SK-N-SH (cell line): ENCODE results near the gene EEF1A2. TPM values are rescaled to one million over a fixed set of nuclear protein-coding genes. Genes with fewer than 3 reads are reported as not detected.
A peak's percentile ranks its signal among the peaks of the same experiment; 100 is the strongest.

Experiments used
- CTCF ChIA-PET: fragments of 300-600, 350-600 bp; formaldehyde crosslinking; extraction: SDS; loops from one replicate; lab custom pipeline; 2021; lab: Yijun Ruan, JAX
- POLR2A ChIA-PET: fragments of 350-600 bp; sonication (Branson Sonifier 250); formaldehyde crosslinking; extraction: SDS; loops from one replicate; lab custom pipeline; 2020; ENCODE audit warnings: antibody characterized with exemption, inconsistent platforms; lab: Yijun Ruan, JAX
- DNase-seq: peaks from one replicate; pipeline ENCODE4 v3.0.0; 2012
- H2AFZ ChIP-seq: fragments of 200-600 bp; sonication (generic); 2 replicates; pipeline ENCODE4 v1.8.1; 2016; ENCODE audit warnings: antibody characterized with exemption, mild to moderate bottlenecking, low read depth
- H3F3A ChIP-seq: fragments of 200-600 bp; sonication (generic); replicated peaks from 2 replicates; pipeline ENCODE3; 2016; ENCODE audit warnings: antibody characterized with exemption, mild to moderate bottlenecking; ENCODE audit not compliant: insufficient read depth
- H3K27ac ChIP-seq, 2 experiments: fragments of 200-500 bp in 1 of 2; fragments of 200-600 bp in 1 of 2; sonication (Bioruptor generic) in 1 of 2; sonication (generic), shearing (Covaris generic) in 1 of 2; 2 replicates each; pipeline versions ENCODE4 v1.5.1 to v1.6.1; 2014 to 2016; ENCODE audit warnings: low read depth in 2 of 2, inconsistent platforms in 1 of 2, low read length in 1 of 2, mild to moderate bottlenecking in 1 of 2, mixed read lengths in 1 of 2
- H3K27me3 ChIP-seq: fragments of 200-600 bp; sonication (generic), shearing (Covaris generic); 2 replicates; pipeline ENCODE4 v1.6.1; 2016; ENCODE audit warnings: mixed run types; ENCODE audit not compliant: insufficient read depth
- H3K36me3 ChIP-seq, 2 experiments: fragments of 200-500 bp in 1 of 2; fragments of 200-600 bp in 1 of 2; sonication (Bioruptor generic) in 1 of 2; sonication (generic) in 1 of 2; replicated peaks in 1 of 2; 2 replicates each; pipeline versions ENCODE3 to v1.5.1; 2014 to 2016; ENCODE audit warnings: low read length in 1 of 2, mild to moderate bottlenecking in 1 of 2; ENCODE audit not compliant: insufficient read depth in 2 of 2, control insufficient read depth in 1 of 2
- H3K4me1 ChIP-seq, 2 experiments: fragments of 200-500 bp in 1 of 2; fragments of 200-600 bp in 1 of 2; sonication (Bioruptor generic) in 1 of 2; sonication (generic), shearing (Covaris generic) in 1 of 2; 2 replicates each; pipeline versions ENCODE4 v1.5.1 to v1.6.1; 2014 to 2016; ENCODE audit warnings: low read depth in 1 of 2, low read length in 1 of 2, mixed run types in 1 of 2; ENCODE audit not compliant: insufficient read depth in 2 of 2, control insufficient read depth in 1 of 2
- H3K4me2 ChIP-seq: fragments of 200-600 bp; sonication (generic), shearing (Covaris generic); 2 replicates; pipeline ENCODE4 v1.6.1; 2017; ENCODE audit warnings: mixed run types
- H3K4me3 ChIP-seq, 2 experiments: fragments of 200-500 bp in 1 of 2; fragments of 200-600 bp in 1 of 2; sonication (Bioruptor generic) in 1 of 2; sonication (generic), shearing (Covaris generic) in 1 of 2; 2 replicates each; pipeline versions ENCODE4 v1.5.1 to v1.8.1; 2014 to 2016; ENCODE audit warnings: low read depth in 2 of 2, inconsistent platforms in 1 of 2, low read length in 1 of 2, mild to moderate bottlenecking in 1 of 2, mixed read lengths in 1 of 2, moderate library complexity in 1 of 2
- H3K79me2 ChIP-seq: fragments of 200-600 bp; sonication (generic); 2 replicates; pipeline ENCODE4 v1.8.1; 2017; ENCODE audit warnings: mild to moderate bottlenecking; ENCODE audit not compliant: insufficient read depth
- H3K9ac ChIP-seq: fragments of 200-600 bp; sonication (generic); 2 replicates; pipeline ENCODE4 v1.6.1; 2017; ENCODE audit warnings: mixed run types
- H3K9me2 ChIP-seq: fragments of 200-600 bp; sonication (generic); 2 replicates; pipeline ENCODE4 v1.6.1; 2017; ENCODE audit warnings: mixed run types
- H3K9me3 ChIP-seq: fragments of 200-600 bp; sonication (generic); 2 replicates; pipeline ENCODE4 v1.6.1; 2017; ENCODE audit warnings: mixed run types, mild to moderate bottlenecking, moderate library complexity
- H4K20me1 ChIP-seq: fragments of 200-600 bp; sonication (generic); 2 replicates; pipeline ENCODE4 v1.6.1; 2017; ENCODE audit warnings: mild to moderate bottlenecking, mixed run types; ENCODE audit not compliant: insufficient read depth
- CHD2 ChIP-seq: fragments of 150-350 bp; IDR thresholded peaks from 2 replicates; pipeline ENCODE4 v1.6.1; 2018; ENCODE audit warnings: low read length; ENCODE audit not compliant: partially characterized antibody
- CTCF ChIP-seq: fragments of 200-600 bp; sonication (generic); IDR thresholded peaks from 2 replicates; pipeline ENCODE4 v1.6.1; 2017; ENCODE audit warnings: antibody characterized with exemption, mild to moderate bottlenecking, moderate library complexity
- FOXJ3 ChIP-seq: sonication (generic); formaldehyde crosslinking; IDR thresholded peaks from 2 replicates; pipeline ENCODE4 v1.5.1; 2020; ENCODE audit warnings: mild to moderate bottlenecking, missing genetic modification reagents
- JUND ChIP-seq: IDR thresholded peaks from 2 replicates; pipeline ENCODE4 v1.4.0; 2012
- MXI1 ChIP-seq: IDR thresholded peaks from 2 replicates; pipeline ENCODE4 v1.6.1; 2012; ENCODE audit warnings: mild to moderate bottlenecking, low read depth, low read length, improper control_type of control experiment
- REST ChIP-seq: IDR thresholded peaks from 2 replicates; pipeline ENCODE4 v1.6.1; 2012; ENCODE audit warnings: mild to moderate bottlenecking, low read depth, low read length, moderate library complexity
- TCF12 ChIP-seq: IDR thresholded peaks from 2 replicates; pipeline ENCODE4 v1.4.0; 2012
- TEAD4 ChIP-seq: IDR thresholded peaks from 2 replicates; pipeline ENCODE4 v1.4.0; 2012; ENCODE audit warnings: mild to moderate bottlenecking, borderline replicate concordance; ENCODE audit not compliant: insufficient read depth
- YY1 ChIP-seq: IDR thresholded peaks from 2 replicates; pipeline ENCODE4 v1.4.0; 2012; ENCODE audit warnings: low read depth, mild to moderate bottlenecking
- WGBS: methylation state at CpG from one replicate; pipeline ENCODE4 v1.1.6; 2017; ENCODE audit warnings: low lambda C conversion rate; 5-methylcytosine and 5-hydroxymethylcytosine counted together
- polyA plus RNA-seq, 3 experiments: library from polyadenylated mRNA; depleted of rRNA; stranded (reverse); fragments of >200 nt; gene quantifications; 2 replicates each; pipeline ENCODE4 v1.2.3, GENCODE V29; 2012

EEF1A2 gene
- polyA plus RNA-seq, 1 of the 3 experiments (the other 2 are of a cell fraction): 16.5 TPM

- TF ChIP-seq CTCF (no peak), CHD2 (no peak), TCF12 (no peak), TEAD4 (no peak), JUND (no peak), MXI1 (no peak), FOXJ3 (CRISPR knock-in tag) (no peak), YY1 (no peak)
- CTCF ChIA-PET: interaction anchor here (0.5 to 2.1 kb wide), 5 partner anchors 10 to 507 kb away, joined by 3 to 7 read pairs (median 4); no protein-coding TSS in a partner anchor
Measured at GRCh38 chr20:63467294-63468083, 31.4 kb downstream of the EEF1A2 start.

GRCh38 chr20:63466861-63467260 is 32.0 kb downstream of the EEF1A2 start:
- Histone ChIP-seq H3K4me3 (no peak overlapping the region), H3K4me1 (peaks cover 0 to 81% of the 10 kb centered on the region in 2 experiments; a peak in 2 of 4 replicates), H3K9ac (no peak overlapping the region), H3K9me3 (no peaks in the 10 kb centered on the region), H2AFZ (no peak overlapping the region), H3F3A (no peaks in the 10 kb centered on the region), H3K79me2 (no peaks in the 10 kb centered on the region), H4K20me1 (no peaks in the 10 kb centered on the region), H3K27ac (peak overlapping the region in 1 of 2 experiments; percentile 53; a peak in 1 of 4 replicates), H3K9me2 (no peaks in the 10 kb centered on the region), H3K27me3 (peaks cover 40% of the 10 kb centered on the region), H3K4me2 (no peak overlapping the region), H3K36me3 (no peaks in the 10 kb centered on the region)
- TF ChIP-seq TCF12: no peak
- TF ChIP-seq REST: no peak
- no peak for TF ChIP-seq CTCF
- ChIA-PET POLR2A (interaction anchor here (1.0 kb wide), 1 partner anchor 17 kb away, joined by 3 read pairs; no protein-coding TSS in a partner anchor), CTCF (interaction anchor here (1.0 to 1.3 kb wide), 3 partner anchors 9 to 25 kb away, joined by 3 to 5 read pairs (median 4); no protein-coding TSS in a partner anchor)
- no peak for DNase-seq
- WGBS: 76% methylated on average over 11 of the region's 17 CpGs

More at GRCh38 chr20:63467294-63468083, 31.4 kb downstream of the EEF1A2 start:
- H2AFZ ChIP-seq: no peak overlapping the region
- peaks cover 0 to 75% of the 10 kb centered on the region in 2 experiments; a peak in 2 of 4 replicates for H3K4me1 ChIP-seq
- H3K79me2 ChIP-seq: no peaks in the 10 kb centered on the region
- H3K9me2 ChIP-seq: no peaks in the 10 kb centered on the region
- peak overlapping the region in 1 of 2 experiments; percentile 86; a peak in 1 of 4 replicates for H3K27ac ChIP-seq
- no peak for DNase-seq
- peaks cover 44% of the 10 kb centered on the region for H3K27me3 ChIP-seq
- H4K20me1 ChIP-seq: no peaks in the 10 kb centered on the region
- 59% methylated on average over 16 of the region's 19 CpGs for WGBS
- no peaks in the 10 kb centered on the region for H3K36me3 ChIP-seq
- no peak overlapping the region for H3K4me2 ChIP-seq
- no peaks in the 10 kb centered on the region for H3F3A ChIP-seq
- H3K9me3 ChIP-seq: no peaks in the 10 kb centered on the region
- H3K9ac ChIP-seq: no peak overlapping the region
- POLR2A ChIA-PET: interaction anchor here (1.0 kb wide), 1 partner anchor 16 kb away, joined by 3 read pairs; no protein-coding TSS in a partner anchor
- H3K4me3 ChIP-seq: no peak overlapping the region
